Kasumi-1 (cell line): Measurements from ENCODE around the gene FKBP1A.

Experiments used
- DNase-seq, 2 experiments: peaks; one replicate each; lab custom pipeline; 2025; lab: John Stamatoyannopoulos, UW

The FKBP1A gene

DNA sequence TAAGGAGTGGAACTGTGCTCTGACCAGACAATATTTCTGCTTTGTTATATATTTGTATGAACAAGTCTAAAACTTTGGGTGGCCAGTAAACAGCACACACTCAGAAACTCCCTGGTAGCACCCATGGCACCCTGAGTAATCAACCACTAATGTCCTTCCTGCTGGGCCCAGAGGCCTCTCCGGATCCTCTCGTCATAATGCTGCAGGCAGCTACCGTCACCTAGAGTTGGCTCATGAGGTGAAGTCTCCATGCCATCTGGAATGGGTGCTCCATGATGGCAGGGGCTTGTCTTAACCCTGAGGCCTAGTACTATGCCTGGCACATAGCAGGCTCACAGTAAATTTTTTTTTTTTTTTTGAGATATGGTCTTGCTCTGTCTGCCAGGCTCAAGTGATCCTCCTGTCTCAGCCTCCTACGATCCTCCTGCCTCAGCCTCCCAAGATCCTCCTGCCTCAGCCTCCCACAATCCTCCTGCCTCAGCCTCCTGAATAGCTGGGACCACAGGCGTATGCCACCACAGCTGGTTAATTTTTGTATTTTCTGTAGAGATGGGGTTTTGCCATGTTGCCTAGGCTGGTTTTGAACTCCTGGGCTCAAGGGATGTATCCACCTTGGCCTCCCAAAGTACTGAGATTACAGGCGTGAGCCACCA is 60.9 kb downstream of the FKBP1A start:
- no peak for DNase-seq

DNA sequence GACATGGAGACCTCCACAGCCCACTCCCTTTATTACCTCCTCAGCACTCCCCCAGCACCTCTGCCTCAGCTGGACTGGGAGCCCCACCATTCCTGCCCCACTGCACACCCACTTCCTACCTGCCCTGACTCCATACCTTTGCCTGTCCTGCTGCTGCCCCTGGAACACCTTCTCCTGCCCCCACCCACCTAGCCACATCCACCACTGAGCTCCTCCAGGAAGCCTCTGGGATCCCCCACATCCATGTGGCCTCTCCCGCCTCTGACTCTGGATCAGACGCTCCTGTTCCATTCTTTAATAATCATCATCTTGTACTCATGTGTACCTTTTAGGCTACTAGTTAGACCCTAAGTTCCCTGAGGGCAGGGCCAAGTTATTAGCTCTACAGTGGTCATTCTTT is 61.8 kb downstream of the FKBP1A start:
- no peak for DNase-seq

DNA sequence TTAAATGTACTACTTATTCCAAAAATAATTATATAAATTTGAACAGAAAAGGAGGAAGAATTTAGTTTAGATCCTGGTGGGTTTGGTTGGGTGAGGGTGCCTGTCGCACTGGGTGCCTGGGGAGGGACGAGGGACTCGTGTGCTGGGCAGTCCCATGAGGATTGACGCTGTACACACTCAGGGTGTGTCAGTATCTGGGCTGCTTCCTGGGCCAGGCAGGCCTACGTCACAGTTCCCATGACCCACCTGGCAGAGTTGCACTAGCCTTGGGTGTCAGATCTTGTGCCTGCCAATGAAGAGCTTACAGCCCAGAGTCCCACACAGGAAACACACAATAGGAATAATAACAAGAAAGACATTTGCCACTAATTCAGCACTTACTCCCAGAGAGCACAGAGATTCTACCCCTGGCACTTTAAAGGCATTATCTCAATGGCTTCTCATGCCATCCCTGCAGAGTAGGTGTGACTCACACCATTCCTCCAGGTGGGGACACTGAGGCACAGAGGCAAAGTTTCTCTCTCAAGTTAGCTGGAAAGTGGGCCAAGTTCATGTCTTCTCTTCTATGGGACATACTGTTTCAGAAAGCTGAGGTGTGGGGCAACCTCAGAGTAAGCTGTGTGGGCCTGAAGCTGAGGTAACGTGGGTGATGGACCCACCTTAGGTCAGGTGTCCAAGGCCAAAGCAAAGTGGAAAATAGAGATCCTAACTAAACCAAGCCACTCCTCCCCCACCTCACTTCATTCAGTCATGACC is 62.6 kb downstream of the FKBP1A start:
- no peak for DNase-seq

DNA sequence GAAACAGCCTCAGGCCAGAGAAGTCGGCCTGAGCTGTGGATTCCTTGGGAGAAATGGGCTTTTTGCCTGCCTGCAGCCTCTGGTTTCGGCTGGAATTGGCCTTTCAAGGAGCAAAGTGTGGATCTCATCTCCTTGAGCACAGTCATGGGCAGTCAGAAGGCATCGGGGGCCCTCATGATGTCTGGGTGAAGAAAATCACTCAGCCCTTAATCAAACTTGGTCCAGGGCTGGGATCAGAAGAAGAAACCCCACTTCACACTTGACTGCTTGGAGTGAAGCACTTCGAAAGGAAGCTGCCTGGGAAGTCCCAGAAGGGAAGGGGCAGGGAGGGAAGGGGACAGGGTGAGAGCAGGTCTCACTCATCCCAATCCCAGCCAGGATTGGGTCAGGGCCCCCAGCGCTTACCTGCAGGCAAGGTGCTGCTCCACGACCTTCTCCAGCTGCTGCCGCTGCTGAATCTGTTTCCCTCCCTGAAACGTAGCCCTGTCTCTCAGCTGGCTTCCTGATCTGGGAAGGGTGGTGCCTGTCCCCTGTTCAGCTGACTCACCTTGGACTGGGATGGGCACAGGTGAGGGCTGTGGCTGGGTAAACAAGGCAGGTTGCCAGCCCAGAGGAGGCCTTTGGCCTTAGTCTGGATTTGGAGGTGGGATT is 64.0 kb downstream of the FKBP1A start, which contains the start of gene SDCBP2:
SDCBP2 (minus strand) TSS at position 460 of the 651 bp plus-strand sequence. CDS start 8,723 bp downstream, outside the sequence.
- no peak for DNase-seq

GRCh38 chr20:1327827-1328679 is 64.8 kb downstream of the FKBP1A start:
- no peak for DNase-seq

DNA sequence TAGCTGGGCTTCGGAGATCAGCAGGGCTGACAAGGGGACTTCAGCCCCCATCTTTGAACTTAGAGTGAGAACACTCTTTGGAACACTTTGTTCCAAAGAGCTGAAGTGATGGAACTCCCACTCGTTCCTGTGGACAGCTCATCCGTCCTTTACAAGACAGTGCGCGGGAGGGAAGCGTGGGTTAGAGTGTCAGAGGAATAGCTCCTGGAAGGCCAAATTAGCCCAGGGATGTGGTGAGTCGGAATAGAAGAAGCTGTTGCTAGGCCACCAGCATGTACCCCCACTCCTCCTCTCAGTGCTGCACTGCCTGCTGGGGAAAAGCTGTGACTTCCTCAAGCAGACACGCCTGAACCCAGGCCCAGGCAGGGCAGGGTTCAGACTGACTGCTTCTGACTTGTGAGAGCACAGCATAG is 65.6 kb downstream of the FKBP1A start:
- peak; percentile 10 for DNase-seq

- no peak for DNase-seq
Observed at GRCh38 chr20:1326031-1326930, 66.6 kb downstream of the FKBP1A start.

DNA sequence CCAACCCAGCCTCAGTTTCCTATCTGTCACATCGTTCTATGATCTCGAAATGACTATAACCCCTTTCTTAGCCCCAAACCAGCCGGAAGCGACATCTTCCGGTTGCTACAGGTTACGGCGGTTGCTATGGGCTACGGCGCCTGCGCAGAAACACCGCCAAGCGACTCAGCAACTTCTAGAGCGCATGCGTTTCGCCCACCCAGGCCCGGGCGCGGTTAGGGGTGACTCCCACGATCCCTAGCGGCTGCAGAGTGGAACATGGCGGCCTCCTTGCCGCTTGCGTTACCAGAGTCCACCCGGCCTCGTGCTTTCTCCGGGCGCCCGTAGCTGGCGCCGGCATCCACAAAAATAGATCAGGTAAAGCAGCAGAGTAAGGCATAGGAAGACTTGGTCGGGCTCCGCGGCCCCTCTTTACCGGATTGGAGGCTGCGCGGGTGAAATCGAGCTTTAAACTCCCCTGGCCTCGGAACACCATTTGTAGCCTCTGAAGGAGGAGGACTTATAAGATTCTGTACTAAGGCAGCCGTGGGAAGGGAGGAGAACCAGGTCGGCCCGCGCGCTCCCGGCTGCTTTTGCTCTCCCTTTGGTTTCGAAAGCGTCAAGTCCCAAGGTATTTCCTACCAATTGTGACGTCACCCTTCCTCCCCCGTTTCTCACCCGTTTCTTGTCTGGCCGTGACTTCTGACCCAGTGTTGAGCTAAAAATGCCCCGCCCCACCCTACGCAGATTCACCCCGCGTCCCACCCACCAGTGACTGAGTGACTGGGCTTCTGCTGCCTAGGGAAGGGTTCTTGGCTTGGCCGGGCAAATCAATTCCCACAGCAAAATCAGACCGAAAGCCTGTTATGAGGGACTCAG is 67.5 kb downstream of the FKBP1A start:
- DNase-seq: peak; percentile 91 to 92

DNA sequence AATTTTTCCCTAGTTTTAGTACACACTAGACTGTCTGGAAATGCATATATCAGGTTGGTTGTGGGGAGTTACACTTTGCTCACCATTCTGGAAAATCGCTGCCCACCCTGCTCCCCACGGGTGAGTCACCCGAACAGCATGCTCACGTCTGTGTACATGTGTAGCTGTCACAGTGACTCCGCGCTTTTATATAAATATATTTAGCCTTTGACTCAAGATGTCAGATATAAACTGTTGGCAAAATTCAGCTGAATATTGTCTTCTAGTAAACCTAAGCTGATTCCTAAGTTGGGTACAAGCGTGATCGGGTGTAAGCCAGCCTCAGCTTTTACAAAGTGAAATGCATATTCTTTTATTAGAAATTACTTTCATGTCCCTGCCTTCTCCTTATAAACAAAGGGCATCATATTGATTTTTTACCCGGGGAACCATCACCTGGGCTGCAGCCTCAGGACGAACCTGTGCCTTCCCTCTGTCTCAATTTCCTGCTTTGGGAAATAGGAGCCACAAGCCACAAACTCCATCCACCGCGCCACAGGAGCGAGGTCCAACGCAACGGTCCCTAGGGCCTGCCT is 68.2 kb downstream of the FKBP1A start:
- DNase-seq: no peak

DNA sequence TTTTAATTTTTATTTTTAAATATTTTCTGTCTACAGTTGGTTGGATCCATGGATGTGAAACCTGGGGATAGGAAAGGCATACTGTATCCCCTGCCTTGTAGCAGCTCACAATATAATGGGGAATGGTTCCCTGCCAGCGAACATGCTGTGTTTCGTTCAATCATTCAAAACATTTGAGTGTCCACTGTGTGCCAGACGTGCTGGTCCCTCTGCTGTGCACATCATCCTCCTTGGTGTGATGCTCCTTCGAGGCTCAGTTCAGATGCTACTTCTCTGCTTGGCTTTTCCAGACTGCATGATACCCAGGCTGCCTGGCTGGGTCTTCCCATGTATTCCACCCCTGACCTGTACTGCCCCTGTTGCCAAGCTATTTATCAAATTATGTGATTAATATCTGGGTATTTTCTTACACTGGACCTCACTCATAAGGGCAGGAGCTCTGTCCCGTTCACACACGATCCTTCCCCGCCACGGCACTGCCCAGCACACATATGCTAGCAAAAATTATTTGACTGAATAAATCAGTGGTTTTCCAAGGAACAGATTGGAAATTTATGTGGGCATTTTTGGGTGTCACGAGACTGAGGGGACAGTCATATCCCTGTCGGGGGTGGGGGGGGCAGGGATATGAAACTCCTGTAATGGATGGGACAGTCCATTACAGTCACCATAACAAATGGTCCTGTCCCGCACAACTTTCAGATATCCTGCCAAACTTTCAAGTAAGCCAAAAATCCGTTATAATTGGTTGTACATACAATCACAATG is 68.8 kb downstream of the FKBP1A start:
- DNase-seq: no peak

- DNase-seq: no peak
Observed at GRCh38 chr20:1323256-1323655, 69.6 kb downstream of the FKBP1A start.

- no peak for DNase-seq
Observed at GRCh38 chr20:1322511-1323245, 70.2 kb downstream of the FKBP1A start.

DNA sequence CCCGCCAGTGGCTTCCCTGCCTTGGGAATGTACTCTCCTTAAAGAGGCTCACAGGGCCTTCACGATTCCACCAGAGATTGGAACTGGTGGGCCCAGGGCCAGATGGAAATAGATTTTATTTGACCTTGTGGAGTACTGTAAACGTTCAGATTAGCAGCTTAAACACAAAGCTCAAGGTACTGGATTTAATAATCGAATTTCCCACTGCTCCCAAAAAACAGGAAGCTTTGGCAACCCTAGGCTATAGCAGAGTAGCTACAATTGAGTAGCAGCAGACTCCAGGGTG is 71.3 kb downstream of the FKBP1A start:
- DNase-seq: no peak

DNA sequence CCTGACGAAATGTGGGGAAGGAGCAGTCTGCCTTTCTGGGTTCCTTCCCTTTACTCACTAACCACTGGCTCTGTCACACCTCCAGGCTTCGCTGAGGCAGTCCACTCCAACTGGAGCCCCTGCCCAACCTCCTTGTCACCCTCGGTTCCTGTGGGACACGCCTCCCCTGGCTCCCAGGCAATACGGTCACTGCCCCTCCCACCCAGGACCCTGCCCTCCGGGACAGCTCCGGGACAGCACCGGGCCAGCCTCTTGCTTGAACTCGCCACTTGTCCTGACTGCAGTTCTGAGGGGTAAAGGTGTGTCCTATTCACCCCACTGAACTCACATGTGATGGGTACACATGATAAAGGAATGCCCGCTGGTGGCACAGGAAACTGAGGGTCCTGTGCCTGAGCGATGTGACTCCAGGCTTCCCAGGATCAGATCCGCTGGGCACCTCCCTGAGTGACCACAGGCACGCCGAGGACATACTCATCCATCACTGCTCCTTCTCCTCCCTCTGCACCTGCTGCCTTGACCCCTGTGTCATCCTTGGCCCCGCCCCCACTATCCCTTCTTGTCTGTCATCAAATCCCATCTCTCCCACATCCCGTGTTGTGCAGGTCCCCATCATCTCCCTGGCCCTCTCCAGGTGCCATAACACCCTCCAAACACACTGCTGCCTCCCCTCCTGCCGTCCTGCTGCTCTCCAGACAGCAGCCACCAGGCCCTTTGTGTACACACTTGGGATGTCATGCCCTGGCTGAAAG is 71.8 kb downstream of the FKBP1A start:
- no peak for DNase-seq

GRCh38 chr20:1320016-1320415 is 72.8 kb downstream of the FKBP1A start:
- DNase-seq: no peak

DNA sequence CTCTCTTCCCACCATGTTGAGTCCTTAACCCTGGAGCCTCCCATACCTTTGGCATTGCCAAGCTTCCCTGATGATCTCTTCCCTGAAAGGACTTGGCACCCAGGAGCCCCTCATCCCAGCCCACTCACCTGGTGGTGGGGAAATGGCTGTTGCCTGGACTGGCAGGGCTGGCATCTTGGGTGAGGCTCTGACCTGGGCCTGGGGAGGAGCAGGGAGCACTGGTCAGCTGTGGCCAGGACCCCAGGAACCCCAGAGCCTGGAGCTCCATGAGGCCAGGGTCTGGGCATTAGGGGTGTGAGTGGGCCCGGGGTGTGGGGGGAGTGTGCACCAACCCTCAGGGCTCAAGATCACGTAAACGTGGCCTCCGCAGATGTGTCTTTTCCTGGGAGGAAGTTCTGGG is 73.4 kb downstream of the FKBP1A start:
- DNase-seq: no peak

DNA sequence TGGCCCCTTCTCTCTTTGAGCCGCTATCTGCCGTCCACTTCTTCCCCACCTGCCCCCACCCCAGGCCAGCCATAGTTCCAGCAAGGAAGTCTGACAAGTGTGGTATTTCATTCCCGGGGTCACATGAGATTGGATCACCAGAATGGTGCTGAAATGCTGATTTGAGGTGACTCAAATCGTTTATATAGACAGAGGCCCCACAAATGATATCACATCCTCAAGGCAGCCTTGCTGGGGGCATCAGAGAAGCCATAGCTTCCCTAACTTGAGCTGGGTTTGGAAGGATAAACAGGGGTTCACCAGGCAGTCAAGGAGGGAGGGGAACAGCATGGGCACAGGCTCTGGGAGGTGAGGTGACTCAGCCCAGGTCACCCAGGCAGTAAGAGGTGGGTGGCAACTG is 73.8 kb downstream of the FKBP1A start:
- no peak for DNase-seq
